B cell (primary cell): ENCODE data around the gene STAMBPL1. TPM values are rescaled to one million over a fixed set of nuclear protein-coding genes. Genes with fewer than 3 reads are reported as not detected.
"Not testable (repeated sequence)": the region's sequence is repeated elsewhere in the genome, so short reads cannot be mapped to it uniquely, and the experiment has no call there.

Source experiments
- ATAC-seq: fragments of 200-7000 bp; cut with Tn5 transposase; one replicate; pipeline ENCODE4 v1.10.0; 2021; ENCODE audit warnings: low read depth, mild to moderate bottlenecking, moderate number of reproducible peaks, moderate library complexity
- CTCF ChIA-PET: fragments of 350-600 bp; sonication (Branson Sonifier 250); formaldehyde crosslinking; loops from one replicate; lab custom pipeline; 2021; ENCODE audit warnings: antibody characterized with exemption, inconsistent platforms; lab: Charles Lee
- POLR2A ChIA-PET: fragments of 350-600 bp; sonication (Branson Sonifier 250); formaldehyde crosslinking; loops from one replicate; lab custom pipeline; 2021; ENCODE audit warnings: antibody characterized with exemption; lab: Charles Lee
- DNase-seq: peaks from one replicate; pipeline ENCODE4 v3.0.0; 2013
- H2AFZ ChIP-seq: 2 replicates; pipeline ENCODE4 v1.6.1; 2012; ENCODE audit warnings: mild to moderate bottlenecking, low read depth, low read length; ENCODE audit not compliant: insufficient read depth, poor library complexity, severe bottlenecking
- H3K27ac ChIP-seq, 2 donors: 1 replicate in 1 of 2; 2 replicates in 1 of 2; pipeline ENCODE4 v1.5.1; 2012 to 2013; ENCODE audit warnings: low read length in 2 of 2, mild to moderate bottlenecking in 2 of 2, moderate library complexity in 1 of 2
- H3K27me3 ChIP-seq, 4 experiments: fragments of 200-600 bp in 1 of 4; sonication (generic) in 1 of 4; replicated peaks in 1 of 4; 1 replicate in 2 of 4; 2 replicates in 2 of 4; pipeline versions ENCODE4 v1.6.1 to v1.7.0; 2013 to 2016; ENCODE audit warnings: low read length in 3 of 4, mild to moderate bottlenecking in 2 of 4, mixed read lengths in 1 of 4, moderate library complexity in 1 of 4; ENCODE audit not compliant: insufficient read depth in 4 of 4, control insufficient read depth in 3 of 4; ENCODE audit errors: control extremely low read depth in 1 of 4
- H3K36me3 ChIP-seq, 2 experiments: replicated peaks in 1 of 2; 1 replicate in 1 of 2; 2 replicates in 1 of 2; pipeline versions ENCODE4 v1.6.1 to v1.7.1; 2013; ENCODE audit warnings: low read length in 1 of 2; ENCODE audit not compliant: insufficient read depth in 2 of 2, control insufficient read depth in 1 of 2; ENCODE audit errors: control extremely low read depth in 1 of 2, extremely low read depth in 1 of 2
- H3K4me1 ChIP-seq, 2 donors: fragments of 200-600 bp in 1 of 2; sonication (generic) in 1 of 2; 1 replicate in 1 of 2; 2 replicates in 1 of 2; pipeline versions ENCODE4 v1.5.1 to v1.6.1; 2013 to 2017; ENCODE audit warnings: low read length in 2 of 2; ENCODE audit not compliant: control insufficient read depth in 2 of 2, insufficient read depth in 2 of 2
- H3K4me2 ChIP-seq: replicated peaks from 2 replicates; pipeline ENCODE3; 2012; ENCODE audit warnings: mild to moderate bottlenecking, low read depth, low read length; ENCODE audit not compliant: poor library complexity, severe bottlenecking
- H3K4me3 ChIP-seq, 5 experiments: fragments of 200-600 bp in 1 of 5; sonication (generic) in 1 of 5; 1 replicate in 3 of 5; 2 replicates in 2 of 5; pipeline versions ENCODE4 v1.5.1 to v1.7.0; 2011 to 2016; ENCODE audit warnings: low read length in 4 of 5, mild to moderate bottlenecking in 4 of 5, low read depth in 2 of 5, control low read depth in 1 of 5, moderate library complexity in 1 of 5; ENCODE audit not compliant: insufficient read depth in 1 of 5; ENCODE audit errors: control extremely low read depth in 1 of 5, extremely low read depth in 1 of 5
- H3K79me2 ChIP-seq: fragments of 200-600 bp; sonication (generic); one replicate; pipeline ENCODE4 v1.6.0; 2016; ENCODE audit warnings: low read length; ENCODE audit not compliant: control insufficient read depth, insufficient read depth
- H3K9ac ChIP-seq: fragments of 200-600 bp; sonication (generic); 2 replicates; pipeline ENCODE4 v1.6.1; 2017; ENCODE audit warnings: mild to moderate bottlenecking, low read length, moderate library complexity
- H3K9me3 ChIP-seq, 3 donors: one replicate each; pipeline versions ENCODE4 v1.6.1 to v1.7.1; 2013; ENCODE audit warnings: low read length in 2 of 3; ENCODE audit not compliant: control insufficient read depth in 2 of 3, insufficient read depth in 1 of 3; ENCODE audit errors: control extremely low read depth in 1 of 3
- H4K20me1 ChIP-seq: 2 replicates; pipeline ENCODE4 v1.6.0; 2012; ENCODE audit warnings: mild to moderate bottlenecking, low read length; ENCODE audit not compliant: insufficient read depth, control insufficient read depth, poor library complexity, severe bottlenecking
- H3K27ac Mint-ChIP-seq: one replicate; pipeline ENCODE4 v1.8.0; 2021; ENCODE audit warnings: mixed read lengths
- H3K27me3 Mint-ChIP-seq: one replicate; pipeline ENCODE4 v1.8.0; 2021; ENCODE audit warnings: mixed read lengths
- H3K4me1 Mint-ChIP-seq: one replicate; pipeline ENCODE4 v1.8.0; 2021; ENCODE audit warnings: mixed read lengths
- H3K4me3 Mint-ChIP-seq: one replicate; pipeline ENCODE4 v1.8.0; 2021; ENCODE audit warnings: mixed read lengths
- H3K9me3 Mint-ChIP-seq: one replicate; pipeline ENCODE4 v1.8.0; 2022; ENCODE audit warnings: mixed read lengths; ENCODE audit not compliant: insufficient read depth
- EZH2 ChIP-seq: IDR thresholded peaks from 2 replicates; pipeline ENCODE4 v1.6.1; 2012; ENCODE audit warnings: borderline replicate concordance, low read depth, mild to moderate bottlenecking, moderate library complexity, low read length; ENCODE audit not compliant: insufficient read depth, poor library complexity, severe bottlenecking
- whole genome bisulfite sequencing: methylation state at CpG from one replicate; pipeline ENCODE4 v1.1.5; 2013; ENCODE audit warnings: missing lambda C conversion rate; ENCODE audit not compliant: insufficient coverage; 5-methylcytosine and 5-hydroxymethylcytosine counted together
- intact Hi-C: fragments of 100-400 bp; cut with micrococcal nuclease; formaldehyde crosslinking; loops from one replicate; pipeline ENCODE4 v1.10.0; 2022
- polyA plus RNA-seq: library from polyadenylated mRNA; depleted of rRNA; stranded (reverse); fragments of >200 nt; gene quantifications from 2 replicates; pipeline ENCODE4 v1.2.3, GENCODE V29; 2012
- total RNA-seq, 2 donors: library from RNA; stranded (reverse); fragments of 120-200 nt in 1 of 2; gene quantifications; 1 replicate in 1 of 2; 2 replicates in 1 of 2; pipeline versions ENCODE4 v1.2.3 to v1.2.4, GENCODE V29; 2013 to 2022
- TF ChIP-seq, protein P1 (sequence below): fragments of 200-600 bp; IDR thresholded peaks from one replicate; pipeline ENCODE4 v1.8.0; 2022; ENCODE audit warnings: antibody characterized with exemption, mild to moderate bottlenecking

The STAMBPL1 gene
- total and polyA plus RNA-seq, 2 donors (not counting 1 experiment from before 2014, with no cell fraction given), result 50.3 to 64.2 TPM

- Mint-ChIP-seq H3K27ac (no peak overlapping the region), H3K27me3 (no peaks in the 10 kb centered on the region), H3K4me1 (peaks cover 12% of the 10 kb centered on the region), H3K4me3 (no peak overlapping the region), H3K9me3 (no peaks in the 10 kb centered on the region)
- intact Hi-C loops, result no loop called here
- ChIA-PET POLR2A (no interaction called here), CTCF (interaction anchor here (1.6 to 12.4 kb wide), 3 partner anchors 49 to 289 kb away, joined by 4 to 749 read pairs (median 8); no protein-coding TSS in a partner anchor)
- Histone ChIP-seq H3K79me2 (no peaks in the 10 kb centered on the region), H3K4me2 (no peak overlapping the region), H4K20me1 (no peaks in the 10 kb centered on the region), H3K36me3 (peaks cover 0 to 36% of the 10 kb centered on the region in 2 experiments), H3K9ac (no peak overlapping the region), H3K27ac (no peak overlapping the region), H3K27me3 (no peaks in the 10 kb centered on the region), H3K4me1 (peaks cover 4 to 7% of the 10 kb centered on the region in 2 donors), H3K9me3 (no peaks in the 10 kb centered on the region), H3K4me3 (no peak overlapping the region), H2AFZ (no peak overlapping the region)
- TF ChIP-seq, protein P1, sequence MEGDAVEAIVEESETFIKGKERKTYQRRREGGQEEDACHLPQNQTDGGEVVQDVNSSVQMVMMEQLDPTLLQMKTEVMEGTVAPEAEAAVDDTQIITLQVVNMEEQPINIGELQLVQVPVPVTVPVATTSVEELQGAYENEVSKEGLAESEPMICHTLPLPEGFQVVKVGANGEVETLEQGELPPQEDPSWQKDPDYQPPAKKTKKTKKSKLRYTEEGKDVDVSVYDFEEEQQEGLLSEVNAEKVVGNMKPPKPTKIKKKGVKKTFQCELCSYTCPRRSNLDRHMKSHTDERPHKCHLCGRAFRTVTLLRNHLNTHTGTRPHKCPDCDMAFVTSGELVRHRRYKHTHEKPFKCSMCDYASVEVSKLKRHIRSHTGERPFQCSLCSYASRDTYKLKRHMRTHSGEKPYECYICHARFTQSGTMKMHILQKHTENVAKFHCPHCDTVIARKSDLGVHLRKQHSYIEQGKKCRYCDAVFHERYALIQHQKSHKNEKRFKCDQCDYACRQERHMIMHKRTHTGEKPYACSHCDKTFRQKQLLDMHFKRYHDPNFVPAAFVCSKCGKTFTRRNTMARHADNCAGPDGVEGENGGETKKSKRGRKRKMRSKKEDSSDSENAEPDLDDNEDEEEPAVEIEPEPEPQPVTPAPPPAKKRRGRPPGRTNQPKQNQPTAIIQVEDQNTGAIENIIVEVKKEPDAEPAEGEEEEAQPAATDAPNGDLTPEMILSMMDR, result no peak
- no peak for TF ChIP-seq EZH2
- DNase-seq, result no peak
- WGBS, result no CpG with 5 or more reads among the region's 2 CpGs
- ATAC-seq, result no peak
Measured at GRCh38 chr10:88928254-88928653, 48.2 kb downstream of the STAMBPL1 start.

DNA sequence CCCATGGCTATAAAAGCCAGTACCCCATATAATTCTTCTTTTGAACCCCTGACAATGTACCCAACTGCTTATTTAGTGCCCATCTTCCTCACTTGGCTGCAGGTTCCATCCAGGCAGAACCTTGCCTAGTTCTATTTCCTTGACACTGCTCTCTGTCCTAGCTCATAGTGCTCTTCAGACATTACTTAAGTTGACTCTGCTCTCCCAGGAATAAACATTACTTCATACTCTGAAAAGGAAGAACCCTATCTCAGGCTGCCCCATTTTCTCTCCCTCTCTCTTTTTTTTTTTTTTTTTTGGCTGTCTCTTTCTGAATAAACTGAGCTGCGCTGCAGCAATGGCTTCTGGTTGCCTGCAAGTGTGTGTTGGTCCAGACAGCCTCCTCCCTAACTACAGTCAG, 51.5 kb downstream of the STAMBPL1 start:
- Histone ChIP-seq H3K27me3 (no peaks in the 10 kb centered on the region), H3K4me3 (no peak overlapping the region), H4K20me1 (no peaks in the 10 kb centered on the region), H3K9ac (no peak overlapping the region), H3K9me3 (no peaks in the 10 kb centered on the region), H3K4me1 (peaks cover 13 to 17% of the 10 kb centered on the region in 2 donors), H3K27ac (no peak overlapping the region), H2AFZ (no peak overlapping the region), H3K36me3 (peaks cover 0 to 14% of the 10 kb centered on the region in 2 experiments), H3K79me2 (no peaks in the 10 kb centered on the region), H3K4me2 (no peak overlapping the region)
- TF ChIP-seq, protein P1, result no peak
- TF ChIP-seq EZH2, result no peak
- Mint-ChIP-seq H3K27ac (peak overlapping the region; percentile 18), H3K27me3 (no peaks in the 10 kb centered on the region), H3K4me1 (peaks cover 24% of the 10 kb centered on the region), H3K9me3 (no peaks in the 10 kb centered on the region), H3K4me3 (no peak overlapping the region)
- ChIA-PET CTCF (interaction anchor here (0.5 to 12.4 kb wide), 18 partner anchors 13 to 369 kb away, joined by 3 to 749 read pairs (median 17); partner anchors contain the start of genes ANKRD22 and STAMBPL1), POLR2A (interaction anchor here (0.6 to 1.2 kb wide), 4 partner anchors 25 to 461 kb away, joined by 3 to 6 read pairs (median 4); partner anchors contain the start of genes IFIT1 and STAMBPL1)
- no peak for DNase-seq
- ATAC-seq, result no peak
- WGBS, result no CpG with 5 or more reads among the region's 1 CpG
- intact Hi-C loops, result loop anchor here (10.0 kb wide), 2 partner anchors 247 to 633 kb away; no protein-coding TSS in a partner anchor

DNA sequence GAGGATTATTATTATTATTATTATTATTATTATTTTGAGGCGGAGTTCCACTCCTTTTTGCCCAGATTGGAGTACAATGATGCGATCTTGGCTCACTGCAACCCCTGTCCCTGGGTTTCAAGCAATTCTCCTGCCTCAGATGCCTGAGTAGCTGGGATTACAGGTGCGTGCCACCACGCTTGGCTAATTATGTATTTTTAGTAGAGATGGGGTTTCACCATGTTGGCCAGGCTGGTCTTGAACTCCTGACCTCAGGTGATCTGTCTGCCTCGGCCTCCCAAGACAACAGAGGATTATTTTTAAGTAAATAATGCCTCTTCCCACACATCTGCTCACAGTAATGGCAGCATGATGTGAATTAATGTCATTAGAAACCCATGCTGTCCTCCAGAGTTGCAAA, 52.0 kb downstream of the STAMBPL1 start:
- Histone ChIP-seq H3K4me1 (peaks cover 13 to 20% of the 10 kb centered on the region in 2 donors), H3K36me3 (peaks cover 0 to 10% of the 10 kb centered on the region in 2 experiments)
- H3K4me3 ChIP-seq, H3K4me3 Mint-ChIP-seq, H3K9me3 Mint-ChIP-seq, H3K27ac ChIP-seq, H3K79me2 ChIP-seq, H4K20me1 ChIP-seq, H3K4me2 ChIP-seq, ATAC-seq, H3K27me3 Mint-ChIP-seq, H3K9ac ChIP-seq, H3K9me3 ChIP-seq, DNase-seq, H2AFZ ChIP-seq, H3K27me3 ChIP-seq: not testable (repeated sequence)
- peak overlapping the region; percentile 39 for H3K27ac Mint-ChIP-seq
- ChIA-PET CTCF (interaction anchor here (0.7 to 12.4 kb wide), 39 partner anchors 8 to 286 kb away, joined by 3 to 749 read pairs (median 7); partner anchors contain the start of genes ANKRD22, CH25H, FAS and STAMBPL1), POLR2A (interaction anchor here (0.7 to 1.2 kb wide), 4 partner anchors 26 to 95 kb away, joined by 3 to 6 read pairs (median 5); partner anchors contain the start of gene STAMBPL1)
- intact Hi-C loops, result loop anchor here (1.0 to 10.0 kb wide), 4 partner anchors 31 to 633 kb away; no protein-coding TSS in a partner anchor
- 100% methylated on average over 1 of the region's 5 CpGs for WGBS
- H3K4me1 Mint-ChIP-seq, result peaks cover 29% of the 10 kb centered on the region
